GM13976 (cell line): ENCODE measurements around the gene GTF2H2.
"Not testable (repeated sequence)": the region's sequence is repeated elsewhere in the genome, so short reads cannot be mapped to it uniquely, and the experiment has no call there.

ENCODE experiments used
- DNase-seq: peaks from one replicate; pipeline ENCODE4 v3.0.0; 2012; ENCODE audit warnings: low spot score
- in situ Hi-C: fragments of 300-500 bp; cut with MboI; formaldehyde crosslinking; loops from one replicate; pipeline ENCODE4 v1.12.0; 2022; ENCODE audit warnings: low sequenced_read_pairs, mixed read lengths, inconsistent platforms; ENCODE audit not compliant: unreplicated experiment

The GTF2H2 gene

DNA sequence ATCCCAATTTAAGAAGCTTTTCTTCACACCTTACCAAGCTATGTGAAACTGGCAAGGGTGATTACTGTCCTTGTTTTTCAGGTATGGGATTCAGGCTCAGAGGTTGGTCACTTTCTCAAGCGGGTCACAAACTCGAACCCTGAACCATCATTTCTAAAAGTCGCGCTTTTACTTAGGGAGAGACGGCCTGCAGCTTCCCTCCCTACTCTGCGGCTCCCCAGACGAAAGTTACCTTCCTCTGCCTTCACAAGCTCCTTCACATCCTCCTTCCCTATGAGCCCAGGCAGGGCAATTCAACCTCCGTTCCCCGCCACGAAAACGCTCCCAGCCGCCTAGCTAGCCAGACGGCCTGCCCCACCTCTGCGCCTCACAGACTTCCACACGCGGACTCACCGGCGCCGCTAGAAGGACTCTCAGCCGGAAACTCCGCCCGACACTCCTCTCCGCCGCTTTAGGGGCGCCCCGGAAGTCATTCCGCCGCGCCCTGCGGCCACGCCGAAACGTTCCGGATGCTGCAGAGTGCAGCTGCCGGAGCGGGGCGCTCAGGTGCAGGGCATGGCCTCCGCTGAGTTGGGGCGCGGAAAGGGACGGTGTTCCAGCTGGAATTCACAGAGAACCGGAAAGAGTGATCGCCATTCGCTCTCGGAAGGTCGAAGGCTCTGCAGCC, at the start of gene GTF2H2:
TSS of gene GTF2H2 (minus strand) at position 415 of the 667 bp plus-strand sequence. CDS start 4,913 bp downstream, outside the sequence.
- DNase-seq, in situ Hi-C loops: not testable (repeated sequence)

DNA sequence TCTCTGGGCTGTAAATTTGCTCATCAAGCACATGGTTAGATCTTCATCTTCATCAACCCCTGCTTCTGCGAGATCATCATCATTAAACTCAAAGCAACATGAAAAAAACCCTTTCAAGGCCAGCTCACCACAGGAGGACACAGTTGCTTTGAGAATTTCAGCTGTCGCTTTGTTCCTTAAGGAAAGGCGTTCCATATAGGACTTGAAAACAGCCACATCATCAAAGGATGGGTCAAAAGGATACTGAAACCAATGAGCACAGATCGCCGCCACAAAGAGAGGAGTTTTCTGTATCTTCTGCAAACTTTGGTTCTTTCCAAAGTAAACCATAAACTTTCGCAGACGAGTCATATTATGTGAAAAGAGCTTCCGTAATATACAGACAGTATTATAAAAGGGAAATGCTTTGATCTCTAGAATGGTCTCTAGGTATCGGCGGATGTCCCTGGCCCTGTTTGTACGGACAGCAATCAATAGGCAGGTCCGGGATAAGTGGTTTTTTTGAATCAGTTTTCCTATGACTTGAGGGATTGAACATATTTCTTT, 42.3 kb upstream of the GTF2H2 start:
- in situ Hi-C loops, DNase-seq: not testable (repeated sequence)

DNA sequence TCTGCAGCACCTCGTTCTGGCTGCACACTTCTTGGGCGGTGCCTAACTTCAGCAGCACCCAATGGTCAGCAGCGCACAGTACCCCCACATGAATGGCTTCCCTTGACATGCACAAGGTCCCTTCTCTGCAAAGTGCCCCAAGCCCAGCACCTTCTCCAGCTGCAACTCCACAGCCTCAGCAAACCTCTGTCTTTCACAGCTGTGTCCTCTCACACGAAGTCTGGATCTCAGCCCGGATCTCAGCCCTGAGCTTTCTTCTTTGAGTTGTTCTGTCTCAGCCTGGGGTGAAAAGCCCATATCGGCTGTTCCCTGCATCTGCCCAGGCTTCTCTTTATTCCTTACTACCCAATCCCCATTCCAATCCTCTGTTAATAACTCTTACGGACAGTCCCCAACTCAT, 32.5 kb upstream of the GTF2H2 start:
- in situ Hi-C loops, DNase-seq: not testable (repeated sequence)

- in situ Hi-C loops, DNase-seq: not testable (repeated sequence)
These were observed 30.4 kb upstream of the GTF2H2 start for GRCh38 chr5:71097930-71098203.

- DNase-seq, in situ Hi-C loops: not testable (repeated sequence)
These were observed 29.9 kb upstream of the GTF2H2 start for GRCh38 chr5:71097173-71097929.

GRCh38 chr5:71089773-71090172, 22.3 kb upstream of the GTF2H2 start:
- in situ Hi-C loops, result not testable (repeated sequence)

GRCh38 chr5:71088754-71089153, 21.3 kb upstream of the GTF2H2 start:
- DNase-seq, in situ Hi-C loops: not testable (repeated sequence)

More at GRCh38 chr5:71089773-71090172, 22.3 kb upstream of the GTF2H2 start:
- DNase-seq, result not testable (repeated sequence)

GRCh38 chr5:71086145-71086544, 18.7 kb upstream of the GTF2H2 start:
- in situ Hi-C loops, DNase-seq: not testable (repeated sequence)

GRCh38 chr5:71084280-71085063, 17.0 kb upstream of the GTF2H2 start:
- in situ Hi-C loops, DNase-seq: not testable (repeated sequence)

- in situ Hi-C loops, DNase-seq: not testable (repeated sequence)
These were observed 15.4 kb upstream of the GTF2H2 start for GRCh38 chr5:71082898-71083297.

DNA sequence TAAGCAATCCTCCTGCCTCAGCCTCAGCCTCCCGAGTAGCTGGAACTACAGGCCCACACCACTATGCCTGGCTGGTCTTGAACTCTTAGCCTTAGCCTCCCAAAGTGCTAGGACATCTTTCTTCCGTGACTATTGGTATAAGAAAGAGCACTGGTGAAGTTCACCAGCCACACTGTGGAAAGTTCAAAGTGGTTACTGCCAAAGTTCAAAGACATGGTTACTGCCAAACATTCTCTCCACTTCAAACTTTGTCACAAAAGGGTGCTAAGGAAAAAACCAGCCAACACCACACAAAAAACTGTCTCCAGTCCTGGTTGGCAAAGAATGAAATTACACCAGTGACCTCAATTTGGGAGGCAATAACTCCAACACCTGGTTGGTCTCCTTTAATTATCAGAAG, 14.9 kb upstream of the GTF2H2 start:
- DNase-seq, in situ Hi-C loops: not testable (repeated sequence)

DNA sequence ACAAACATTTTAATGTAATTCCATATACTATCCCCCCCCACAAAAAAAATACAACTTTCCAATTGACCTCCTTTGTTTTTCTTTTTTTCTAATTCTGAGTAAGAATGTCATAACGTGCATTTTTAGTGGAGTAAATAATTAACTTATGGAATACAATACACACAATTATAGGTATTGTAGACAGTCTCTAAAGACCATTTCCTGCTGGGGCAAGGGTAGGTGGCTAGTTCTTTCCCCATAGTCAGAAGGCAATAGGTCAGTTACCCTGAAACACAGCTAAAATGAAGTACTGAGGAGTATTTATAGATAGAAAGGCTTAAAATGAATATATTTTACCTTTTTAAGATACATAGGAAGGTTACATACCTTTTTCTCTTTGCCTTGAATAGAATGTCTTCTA, 6.2 kb downstream of the GTF2H2 start:
- in situ Hi-C loops, DNase-seq: not testable (repeated sequence)

- in situ Hi-C loops, DNase-seq: not testable (repeated sequence)
These were observed 8.1 kb downstream of the GTF2H2 start for GRCh38 chr5:71059426-71059825.

- DNase-seq, in situ Hi-C loops: not testable (repeated sequence)
These were observed 22.7 kb downstream of the GTF2H2 start for GRCh38 chr5:71044808-71045207.

DNA sequence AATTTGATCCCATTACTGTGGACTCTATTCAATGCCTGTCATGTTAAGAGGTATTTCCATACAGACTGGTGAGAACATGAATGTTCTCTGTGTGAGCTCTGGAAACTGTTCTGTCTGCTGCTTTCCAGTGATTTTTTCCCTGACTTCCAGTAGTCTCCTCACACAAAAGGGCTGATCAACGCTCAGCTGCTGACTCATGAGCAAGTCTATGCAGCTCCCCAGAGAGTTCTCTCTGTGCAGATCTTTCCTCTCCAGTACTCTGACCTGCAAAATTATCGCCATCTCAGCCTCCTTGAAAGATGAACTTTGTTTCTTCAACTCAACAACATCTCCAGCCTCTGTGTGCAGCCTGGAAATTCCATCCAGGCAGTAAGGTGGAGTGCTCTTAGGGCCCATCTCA, 23.3 kb downstream of the GTF2H2 start:
- in situ Hi-C loops, DNase-seq: not testable (repeated sequence)

GRCh38 chr5:71031046-71031776, 36.3 kb downstream of the GTF2H2 start:
- DNase-seq, in situ Hi-C loops: not testable (repeated sequence)

- DNase-seq, in situ Hi-C loops: not testable (repeated sequence)
These were observed 42.1 kb downstream of the GTF2H2 start, which contains the start of gene NAIP for GRCh38 chr5:71025289-71025953. NAIP (minus strand) TSS chr5:71025339; CDS start chr5:71012915, 12,424 bp downstream.
